HepG2 (cell line): Measurements from ENCODE around the gene SBNO2. TPM values are rescaled to one million over a fixed set of nuclear protein-coding genes. Genes with fewer than 3 reads are reported as not detected.

Source experiments
- ATM ChIP-seq: fragments of 450-650 bp; IDR thresholded peaks from 2 replicates; pipeline ENCODE4 v1.7.1; 2017; ENCODE audit warnings: mild to moderate bottlenecking, borderline replicate concordance
- BCL6 ChIP-seq: IDR thresholded peaks from 2 replicates; pipeline ENCODE4 v1.6.1; 2016; ENCODE audit warnings: missing genetic modification reagents, missing compliant biosample characterization
- CCAR2 ChIP-seq: fragments of 200-400 bp; formaldehyde crosslinking; optimal IDR thresholded peaks from 2 replicates; pipeline ENCODE3; 2018; ENCODE audit warnings: low read depth, mild to moderate bottlenecking, low read length, moderate library complexity
- CEBPZ ChIP-seq: IDR thresholded peaks from 2 replicates; pipeline ENCODE4 v1.6.1; 2012; ENCODE audit warnings: low read length, improper control_type of control experiment
- DR1 ChIP-seq: sonication (generic); formaldehyde crosslinking; IDR thresholded peaks from 2 replicates; pipeline ENCODE4 v1.8.0; 2021; ENCODE audit warnings: mild to moderate bottlenecking, missing genetic modification reagents, inconsistent platforms
- GMEB1 ChIP-seq: sonication (generic); formaldehyde crosslinking; IDR thresholded peaks from 2 replicates; pipeline ENCODE4 v1.5.1; 2020; ENCODE audit warnings: missing genetic modification reagents, mild to moderate bottlenecking, borderline replicate concordance
- HNRNPUL1 ChIP-seq: fragments of 200-400 bp; formaldehyde crosslinking; IDR thresholded peaks from 2 replicates; pipeline ENCODE4 v1.6.1; 2017; ENCODE audit warnings: low read depth, mild to moderate bottlenecking, low read length, moderate library complexity
- JARID2 ChIP-seq: sonication (generic); formaldehyde crosslinking; IDR thresholded peaks from 2 replicates; pipeline ENCODE4 v1.8.1; 2023; ENCODE audit warnings: missing genetic modification reagents, inconsistent platforms; ENCODE audit not compliant: insufficient replicate concordance
- KLF16 ChIP-seq, 2 experiments: sonication (generic) in 1 of 2; formaldehyde crosslinking in 1 of 2; IDR thresholded peaks; 2 replicates each; pipeline versions ENCODE4 v1.6.1 to v1.8.0; 2016 to 2023; ENCODE audit warnings: missing genetic modification reagents in 2 of 2, missing compliant biosample characterization in 1 of 2
- MIER3 ChIP-seq: IDR thresholded peaks from 2 replicates; pipeline ENCODE4 v1.6.1; 2016; ENCODE audit warnings: missing compliant biosample characterization, borderline replicate concordance
- NFYB ChIP-seq: sonication (generic); formaldehyde crosslinking; IDR thresholded peaks from 2 replicates; pipeline ENCODE4 v1.4.0; 2020; ENCODE audit warnings: missing genetic modification reagents
- STAT6 ChIP-seq: sonication (generic); formaldehyde crosslinking; IDR thresholded peaks from 2 replicates; pipeline ENCODE4 v1.4.0; 2020; ENCODE audit warnings: missing genetic modification reagents, mild to moderate bottlenecking, borderline replicate concordance
- U2AF1 ChIP-seq: fragments of 200-400 bp; formaldehyde crosslinking; optimal IDR thresholded peaks from 2 replicates; pipeline ENCODE3; 2017; ENCODE audit warnings: mild to moderate bottlenecking, low read depth, low read length
- ZBTB2 ChIP-seq: sonication (generic); formaldehyde crosslinking; IDR thresholded peaks from 2 replicates; pipeline ENCODE4 v1.8.0; 2022; ENCODE audit warnings: low read depth, missing genetic modification reagents
- ZBTB38 ChIP-seq: sonication (generic); formaldehyde crosslinking; IDR thresholded peaks from 2 replicates; pipeline ENCODE4 v1.5.1; 2020; ENCODE audit warnings: mild to moderate bottlenecking, missing genetic modification reagents
- ZNF567 ChIP-seq: sonication (generic); formaldehyde crosslinking; IDR thresholded peaks from 2 replicates; pipeline ENCODE4 v1.8.1; 2023; ENCODE audit warnings: mild to moderate bottlenecking, missing genetic modification reagents, borderline replicate concordance
- ZNF775 ChIP-seq: sonication (generic); formaldehyde crosslinking; IDR thresholded peaks from 2 replicates; pipeline ENCODE4 v1.4.0; 2020; ENCODE audit warnings: missing genetic modification reagents, mild to moderate bottlenecking, moderate library complexity, borderline replicate concordance
- ZNF816 ChIP-seq: sonication (generic); formaldehyde crosslinking; IDR thresholded peaks from 2 replicates; pipeline ENCODE4 v1.8.0; 2022; ENCODE audit warnings: missing genetic modification reagents, mild to moderate bottlenecking, borderline replicate concordance
- ZSCAN20 ChIP-seq: sonication (generic); formaldehyde crosslinking; IDR thresholded peaks from 2 replicates; pipeline ENCODE4 v1.4.0; 2020; ENCODE audit warnings: missing genetic modification reagents, mild to moderate bottlenecking, borderline replicate concordance
- polyA plus RNA-seq, 8 experiments: library from polyadenylated mRNA; depleted of rRNA in 3 of 8; stranded (reverse) in 7 of 8; unstranded in 1 of 8; fragments of >200 nt; fragmentation: Illumina TruSeq in 4 of 8; extraction: Trizol in 4 of 8; gene quantifications; 2 replicates each; pipeline versions ENCODE4 v1.2.1 to v1.2.3, GENCODE V29; 2011 to 2016; ENCODE audit warnings: low read depth in 4 of 8, missing spikeins in 1 of 8, mixed read lengths in 1 of 8; ENCODE audit not compliant: insufficient read depth in 1 of 8
- total RNA-seq, 5 experiments: library from RNA; depleted of rRNA; stranded (reverse); fragments of >200 nt; fragmentation: Illumina TruSeq; extraction: Trizol; gene quantifications; 2 replicates each; pipeline ENCODE4 v1.2.3, GENCODE V29; 2016; ENCODE audit warnings: low read depth in 1 of 5

The SBNO2 gene
- total and polyA plus RNA-seq, 2 of the 13 experiments (the other 11 are each of a cell fraction or from before 2014, with no cell fraction given) = 8.6 to 10.4 TPM

- no peak for TF ChIP-seq CEBPZ
- peak; percentile 89 for TF ChIP-seq GMEB1
- TF ChIP-seq DR1 (CRISPR knock-in tag) = peak; percentile 33; the same call in 1 of the 2 replicates
- TF ChIP-seq ZBTB2 (CRISPR knock-in tag) = peak; percentile 38; the same call in 1 of the 2 replicates
- no peak; the same call in 1 of the 2 replicates for TF ChIP-seq ZNF567 (CRISPR knock-in tag)
- TF ChIP-seq ATM = no peak
- no peak; the same call in 1 of the 2 replicates for TF ChIP-seq BCL6 (CRISPR knock-in tag)
- TF ChIP-seq ZNF775 (CRISPR knock-in tag) = no peak
- TF ChIP-seq CCAR2 = no peak
- TF ChIP-seq MIER3 = peak; percentile 66; the same call in 1 of the 2 replicates
- TF ChIP-seq ZSCAN20 (CRISPR knock-in tag) = no peak
- no peak for TF ChIP-seq HNRNPUL1
- TF ChIP-seq KLF16 (CRISPR knock-in tag; IDR thresholded peaks at IDR 0.05) = peak in 1 of 2 experiments; percentile 60; a peak in 1 of 4 replicates
- no peak for TF ChIP-seq JARID2
- TF ChIP-seq NFYB (CRISPR knock-in tag) = peak; percentile 81
- no peak for TF ChIP-seq U2AF1
- no peak; the same call in 1 of the 2 replicates for TF ChIP-seq STAT6 (CRISPR knock-in tag)
- peak; percentile 74; the same call in 1 of the 2 replicates for TF ChIP-seq ZBTB38 (CRISPR knock-in tag)
- TF ChIP-seq ZNF816 (CRISPR knock-in tag) = no peak
Measured at GRCh38 chr19:1094978-1095701, 78.9 kb downstream of the SBNO2 start, which contains the start of gene POLR2E (continued).
